Measurements from ENCODE around the gene HPSE2. TPM values are rescaled to one million over a fixed set of nuclear protein-coding genes. Genes with fewer than 3 reads are reported as not detected.

The HPSE2 gene
- total RNA-seq, 5 donors from 2014 or later (not counting 1 experiment from before 2014, with no cell fraction given) = 0.13 to 0.23 (median 0.18) TPM; not detected in 1

- H3K9me3 ChIP-seq = no peaks in the 10 kb centered on the region
- ATAC-seq (replicated peaks in 1 of 4) = no peak
- WGBS (ENCODE audit: insufficient coverage) = no CpG with 5 or more reads among the region's 2 CpGs
- Mint-ChIP-seq H3K27ac (no peak overlapping the region), H3K4me3 (no peak overlapping the region), H3K4me1 (no peaks in the 10 kb centered on the region), H3K27me3 (peaks cover 0 to 10% of the 10 kb centered on the region in 2 donors), H3K9me3 (peaks cover 0 to 8% (median 0%) of the 10 kb centered on the region in 3 donors), H3K36me3 (no peaks in the 10 kb centered on the region)
- POLR2A ChIA-PET = no interaction called here
- no peak overlapping the region for H3K4me3 ChIP-seq (ENCODE audit: control insufficient read depth in 1 of 2, extremely low read depth in 1 of 2, low read length in 1 of 2)
- H3K4me1 ChIP-seq (ENCODE audit: control insufficient read depth in 1 of 2, extremely low read depth in 1 of 2, insufficient read depth in 2 of 2, low read length in 2 of 2) = no peaks in the 10 kb centered on the region
- CTCF ChIA-PET = no interaction called here
- DNase-seq = no peak
- H3K27ac ChIP-seq (ENCODE audit: low read length) = no peak overlapping the region
- no peaks in the 10 kb centered on the region for H3K27me3 ChIP-seq (replicated peaks in 1 of 2; ENCODE audit: control insufficient read depth in 2 of 2, extremely low read depth in 1 of 2, insufficient read depth in 2 of 2, low read length in 1 of 2)
- H3K36me3 ChIP-seq (ENCODE audit: control insufficient read depth in 2 of 2, extremely low read depth in 1 of 2, insufficient read depth in 1 of 2, low read length in 1 of 2) = no peaks in the 10 kb centered on the region
Observed at GRCh38 chr10:98858525-98858924, 377.1 kb downstream of the HPSE2 start.

GRCh38 chr10:98855403-98856189 lies 380.1 kb downstream of the HPSE2 start:
- Mint-ChIP-seq H3K27ac (no peak overlapping the region), H3K36me3 (no peaks in the 10 kb centered on the region), H3K27me3 (peaks cover 1 to 5% of the 10 kb centered on the region in 2 donors), H3K9me3 (peaks cover 0 to 8% (median 0%) of the 10 kb centered on the region in 3 donors), H3K4me1 (no peaks in the 10 kb centered on the region), H3K4me3 (no peak overlapping the region)
- Histone ChIP-seq H3K27me3 (replicated peaks in 1 of 2; ENCODE audit: control insufficient read depth in 2 of 2, extremely low read depth in 1 of 2, insufficient read depth in 2 of 2, low read length in 1 of 2) (no peaks in the 10 kb centered on the region), H3K36me3 (ENCODE audit: control insufficient read depth in 2 of 2, extremely low read depth in 1 of 2, insufficient read depth in 1 of 2, low read length in 1 of 2) (no peaks in the 10 kb centered on the region), H3K4me1 (ENCODE audit: control insufficient read depth in 1 of 2, extremely low read depth in 1 of 2, insufficient read depth in 2 of 2, low read length in 2 of 2) (no peaks in the 10 kb centered on the region), H3K9me3 (no peaks in the 10 kb centered on the region), H3K27ac (ENCODE audit: low read length) (no peak overlapping the region), H3K4me3 (ENCODE audit: control insufficient read depth in 1 of 2, extremely low read depth in 1 of 2, low read length in 1 of 2) (no peak overlapping the region)
- POLR2A ChIA-PET = no interaction called here
- DNase-seq = no peak
- CTCF ChIA-PET = no interaction called here
- 57% methylated on average over 1 of the region's 3 CpGs for WGBS (ENCODE audit: insufficient coverage)
- no peak for ATAC-seq (replicated peaks in 1 of 4)

GRCh38 chr10:98852686-98853085 lies 383.0 kb downstream of the HPSE2 start:
- no peak for DNase-seq
- Histone ChIP-seq H3K36me3 (ENCODE audit: control insufficient read depth in 2 of 2, extremely low read depth in 1 of 2, insufficient read depth in 1 of 2, low read length in 1 of 2) (no peaks in the 10 kb centered on the region), H3K9me3 (no peaks in the 10 kb centered on the region), H3K27me3 (replicated peaks in 1 of 2; ENCODE audit: control insufficient read depth in 2 of 2, extremely low read depth in 1 of 2, insufficient read depth in 2 of 2, low read length in 1 of 2) (no peaks in the 10 kb centered on the region), H3K4me3 (ENCODE audit: control insufficient read depth in 1 of 2, extremely low read depth in 1 of 2, low read length in 1 of 2) (no peak overlapping the region), H3K27ac (ENCODE audit: low read length) (no peak overlapping the region), H3K4me1 (ENCODE audit: control insufficient read depth in 1 of 2, extremely low read depth in 1 of 2, insufficient read depth in 2 of 2, low read length in 2 of 2) (no peaks in the 10 kb centered on the region)
- no peak for ATAC-seq (replicated peaks in 1 of 4)
- WGBS (ENCODE audit: insufficient coverage) = no CpG with 5 or more reads among the region's 1 CpG
- H3K27ac Mint-ChIP-seq = no peak overlapping the region
- no peak overlapping the region for H3K4me3 Mint-ChIP-seq
- H3K4me1 Mint-ChIP-seq = no peaks in the 10 kb centered on the region
- ChIA-PET POLR2A (no interaction called here), CTCF (interaction anchor here in 1 of 2 donors (0.5 kb wide), 1 partner anchor 630 kb away, joined by 4 read pairs; no protein-coding TSS in a partner anchor)
- peaks cover 1 to 5% of the 10 kb centered on the region in 2 donors for H3K27me3 Mint-ChIP-seq
- peaks cover 0 to 8% (median 0%) of the 10 kb centered on the region in 3 donors for H3K9me3 Mint-ChIP-seq
- no peaks in the 10 kb centered on the region for H3K36me3 Mint-ChIP-seq

- H3K27me3 Mint-ChIP-seq = peaks cover 0 to under 1% of the 10 kb centered on the region in 2 donors
- H3K9me3 ChIP-seq = no peaks in the 10 kb centered on the region
- H3K4me3 Mint-ChIP-seq = no peak overlapping the region
- H3K4me1 ChIP-seq (ENCODE audit: control insufficient read depth in 1 of 2, extremely low read depth in 1 of 2, insufficient read depth in 2 of 2, low read length in 2 of 2) = no peaks in the 10 kb centered on the region
- ATAC-seq (replicated peaks in 1 of 4) (no peak), DNase-seq (no peak)
- no peak overlapping the region for H3K4me3 ChIP-seq (ENCODE audit: control insufficient read depth in 1 of 2, extremely low read depth in 1 of 2, low read length in 1 of 2)
- no peaks in the 10 kb centered on the region for H3K9me3 Mint-ChIP-seq
- POLR2A ChIA-PET = no interaction called here
- H3K27me3 ChIP-seq (replicated peaks in 1 of 2; ENCODE audit: control insufficient read depth in 2 of 2, extremely low read depth in 1 of 2, insufficient read depth in 2 of 2, low read length in 1 of 2) = no peaks in the 10 kb centered on the region
- no peak overlapping the region for H3K27ac Mint-ChIP-seq
- no peaks in the 10 kb centered on the region for H3K36me3 Mint-ChIP-seq
- no peak overlapping the region for H3K27ac ChIP-seq (ENCODE audit: low read length)
- H3K36me3 ChIP-seq (ENCODE audit: control insufficient read depth in 2 of 2, extremely low read depth in 1 of 2, insufficient read depth in 1 of 2, low read length in 1 of 2) = no peaks in the 10 kb centered on the region
- CTCF ChIA-PET = no interaction called here
- H3K4me1 Mint-ChIP-seq = no peaks in the 10 kb centered on the region
- 100% methylated on average over 1 of the region's 2 CpGs for WGBS (ENCODE audit: insufficient coverage)
Observed at GRCh38 chr10:98848361-98848760, 387.3 kb downstream of the HPSE2 start.

DNA sequence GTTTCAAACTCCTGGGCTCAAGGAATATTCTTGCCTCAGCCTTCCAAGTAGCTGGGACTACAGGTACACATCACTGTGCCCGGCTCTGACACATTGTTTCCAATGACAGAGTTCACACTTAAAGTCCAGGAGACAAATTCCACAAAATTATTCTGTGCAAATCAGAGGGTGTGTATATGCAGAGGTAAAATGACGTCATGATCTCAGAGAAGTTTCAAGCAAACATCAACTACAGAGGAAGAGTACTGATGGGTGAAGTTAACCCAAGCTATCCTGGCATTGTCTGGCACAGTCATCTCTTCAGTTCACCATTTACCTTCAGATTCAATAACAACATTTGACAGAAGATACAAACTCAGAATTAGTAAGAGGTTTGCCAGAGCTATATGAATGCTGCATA lies 388.9 kb downstream of the HPSE2 start:
- ChIA-PET POLR2A (interaction anchor here in 1 of 2 donors (0.5 kb wide), 1 partner anchor 453 kb away, joined by 3 read pairs; no protein-coding TSS in a partner anchor), CTCF (no interaction called here)
- Mint-ChIP-seq H3K4me3 (no peak overlapping the region), H3K36me3 (no peaks in the 10 kb centered on the region), H3K27ac (no peak overlapping the region), H3K9me3 (no peaks in the 10 kb centered on the region), H3K4me1 (no peaks in the 10 kb centered on the region), H3K27me3 (no peaks in the 10 kb centered on the region)
- WGBS (ENCODE audit: insufficient coverage) = no CpG with 5 or more reads among the region's 2 CpGs
- Histone ChIP-seq H3K27ac (ENCODE audit: low read length) (no peak overlapping the region), H3K4me1 (ENCODE audit: control insufficient read depth in 1 of 2, extremely low read depth in 1 of 2, insufficient read depth in 2 of 2, low read length in 2 of 2) (no peaks in the 10 kb centered on the region), H3K27me3 (replicated peaks in 1 of 2; ENCODE audit: control insufficient read depth in 2 of 2, extremely low read depth in 1 of 2, insufficient read depth in 2 of 2, low read length in 1 of 2) (no peaks in the 10 kb centered on the region), H3K36me3 (ENCODE audit: control insufficient read depth in 2 of 2, extremely low read depth in 1 of 2, insufficient read depth in 1 of 2, low read length in 1 of 2) (no peaks in the 10 kb centered on the region), H3K4me3 (ENCODE audit: control insufficient read depth in 1 of 2, extremely low read depth in 1 of 2, low read length in 1 of 2) (no peak overlapping the region), H3K9me3 (no peaks in the 10 kb centered on the region)
- DNase-seq (no peak), ATAC-seq (replicated peaks in 1 of 4) (no peak)

DNA sequence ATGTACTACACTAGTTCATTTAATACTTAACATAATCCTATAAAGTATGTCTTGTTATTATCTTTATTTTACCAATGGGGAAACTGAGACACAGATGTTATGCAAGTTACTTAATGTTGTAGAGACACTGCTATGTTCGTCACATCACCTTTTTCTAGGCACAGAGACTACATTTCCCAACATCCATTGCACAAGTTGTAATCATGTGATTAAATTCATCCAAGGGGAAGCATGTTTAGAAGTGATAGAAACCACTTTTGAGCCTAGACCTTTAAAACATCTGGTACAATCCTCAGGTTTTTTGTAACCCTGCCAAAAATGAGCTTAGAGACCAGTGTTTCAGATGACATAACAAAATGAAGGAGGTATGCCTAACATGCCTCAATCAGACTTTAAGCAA lies 402.1 kb downstream of the HPSE2 start:
- Histone ChIP-seq H3K9me3 (no peaks in the 10 kb centered on the region), H3K27ac (ENCODE audit: low read length) (no peak overlapping the region), H3K36me3 (ENCODE audit: control insufficient read depth in 2 of 2, extremely low read depth in 1 of 2, insufficient read depth in 1 of 2, low read length in 1 of 2) (no peaks in the 10 kb centered on the region), H3K4me3 (ENCODE audit: control insufficient read depth in 1 of 2, extremely low read depth in 1 of 2, low read length in 1 of 2) (no peak overlapping the region), H3K27me3 (replicated peaks in 1 of 2; ENCODE audit: control insufficient read depth in 2 of 2, extremely low read depth in 1 of 2, insufficient read depth in 2 of 2, low read length in 1 of 2) (no peaks in the 10 kb centered on the region), H3K4me1 (ENCODE audit: control insufficient read depth in 1 of 2, extremely low read depth in 1 of 2, insufficient read depth in 2 of 2, low read length in 2 of 2) (no peaks in the 10 kb centered on the region)
- WGBS (ENCODE audit: insufficient coverage) = no CpG with 5 or more reads among the region's 1 CpG
- no peaks in the 10 kb centered on the region for H3K36me3 Mint-ChIP-seq
- peaks cover 3 to 5% of the 10 kb centered on the region in 2 donors for H3K27me3 Mint-ChIP-seq
- no peak for DNase-seq
- H3K27ac Mint-ChIP-seq = no peak overlapping the region
- CTCF ChIA-PET = no interaction called here
- peaks cover 0 to 2% (median 0%) of the 10 kb centered on the region in 3 donors for H3K9me3 Mint-ChIP-seq
- H3K4me3 Mint-ChIP-seq = no peak overlapping the region
- POLR2A ChIA-PET = no interaction called here
- H3K4me1 Mint-ChIP-seq = no peaks in the 10 kb centered on the region
- no peak for ATAC-seq (replicated peaks in 1 of 4)
